Calu3 (cell line): Measurements from ENCODE around the gene SLC8A2. TPM values are rescaled to one million over a fixed set of nuclear protein-coding genes. Genes with fewer than 3 reads are reported as not detected.

Source experiments
- BruUV-seq: library from RNA; stranded (reverse); fragments of 400-500 nt; replicated peaks from 2 replicates; lab custom pipeline; 2021; lab: Mats Ljungman, UMichigan
- CTCF ChIA-PET: fragments of 300-600 bp; sonication (Branson Sonifier 250); formaldehyde crosslinking; loops from one replicate; lab custom pipeline; 2022; ENCODE audit warnings: antibody characterized with exemption; lab: Charles Lee
- DNase-seq: peaks from one replicate; pipeline ENCODE4 v3.0.0; 2022
- H3K27ac Mint-ChIP-seq: one replicate; pipeline ENCODE4 v1.8.0; 2022; ENCODE audit warnings: mixed read lengths; ENCODE audit not compliant: unreplicated experiment
- H3K27me3 Mint-ChIP-seq: one replicate; pipeline ENCODE4 v1.8.0; 2022; ENCODE audit warnings: mixed read lengths; ENCODE audit not compliant: unreplicated experiment
- H3K36me3 Mint-ChIP-seq: one replicate; pipeline ENCODE4 v1.8.0; 2022; ENCODE audit warnings: mild to moderate bottlenecking, moderate library complexity, mixed read lengths; ENCODE audit not compliant: insufficient read depth, unreplicated experiment
- H3K4me1 Mint-ChIP-seq: one replicate; pipeline ENCODE4 v1.8.0; 2022; ENCODE audit warnings: mild to moderate bottlenecking, low read depth, mixed read lengths; ENCODE audit not compliant: unreplicated experiment
- H3K4me3 Mint-ChIP-seq: one replicate; pipeline ENCODE4 v1.8.0; 2022; ENCODE audit warnings: mild to moderate bottlenecking, low read depth, moderate library complexity, mixed read lengths; ENCODE audit not compliant: unreplicated experiment
- H3K9me3 Mint-ChIP-seq: one replicate; pipeline ENCODE4 v1.8.0; 2022; ENCODE audit warnings: low read depth, mixed read lengths; ENCODE audit not compliant: unreplicated experiment
- intact Hi-C: fragments of 100-400 bp; cut with micrococcal nuclease; formaldehyde crosslinking; loops from one replicate; pipeline ENCODE4 v1.10.0; 2022; ENCODE audit not compliant: unreplicated experiment
- total RNA-seq: library from RNA; stranded (reverse); gene quantifications from 2 replicates; pipeline ENCODE4 v1.2.3, GENCODE V29; 2022
- TF ChIP-seq, protein P1 (sequence below): fragments of 200-600 bp; IDR thresholded peaks from one replicate; pipeline ENCODE4 v1.8.0; 2022; ENCODE audit warnings: antibody characterized with exemption; ENCODE audit not compliant: unreplicated experiment

Gene SLC8A2
- total RNA-seq, 1 experiment from 2014 or later = 0.33 TPM

DNA sequence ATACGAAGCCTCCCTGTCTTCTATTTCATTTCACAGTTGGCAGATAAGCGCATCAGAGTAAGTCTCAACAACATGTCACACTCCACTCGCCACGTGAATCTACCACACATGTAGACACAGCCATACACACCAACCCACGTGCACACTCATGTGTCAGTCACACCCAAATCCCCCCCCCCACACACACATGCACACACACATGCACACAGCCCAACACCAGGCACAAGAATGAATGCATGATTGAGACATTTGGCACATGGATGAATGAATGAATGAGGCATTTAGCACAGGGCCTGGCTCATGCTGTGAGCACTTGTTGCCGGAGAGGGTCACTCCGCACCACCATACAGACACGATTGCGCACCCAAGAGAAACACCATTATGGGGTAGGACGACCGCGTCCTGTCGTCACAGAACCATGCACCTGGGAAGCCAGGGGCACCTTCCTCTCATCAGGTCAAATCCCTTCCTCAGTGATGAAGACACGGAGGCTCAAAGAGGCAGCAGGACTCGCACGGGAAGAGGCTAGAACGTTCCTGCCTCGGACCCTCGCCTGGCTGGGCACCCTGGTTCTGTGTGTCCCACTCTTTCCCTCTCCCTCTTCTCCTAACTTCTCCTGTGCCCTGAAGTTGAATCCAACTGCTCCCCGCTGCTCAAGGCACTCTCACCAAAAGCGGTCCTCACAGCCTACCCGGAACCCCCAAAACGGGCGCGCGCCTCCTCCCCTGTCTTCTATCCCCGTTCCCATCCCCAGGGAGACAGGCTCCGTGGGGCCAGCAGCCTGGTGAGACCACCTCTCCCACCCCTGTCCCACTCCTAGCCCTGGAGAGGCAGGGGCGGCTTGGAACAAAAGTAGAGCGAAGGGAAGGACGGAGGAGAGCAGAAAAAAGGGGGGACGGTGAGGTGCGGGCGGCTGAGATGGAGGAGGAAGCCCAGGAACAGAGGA lies 53.7 kb downstream of the SLC8A2 start:
- no TSS peak for BruUV-seq
- H3K4me1 Mint-ChIP-seq = peaks cover 44% of the 10 kb centered on the region
- peaks cover 12% of the 10 kb centered on the region for H3K36me3 Mint-ChIP-seq
- H3K4me3 Mint-ChIP-seq = peak overlapping the region; percentile 1
- CTCF ChIA-PET = no interaction called here
- TF ChIP-seq, protein P1, sequence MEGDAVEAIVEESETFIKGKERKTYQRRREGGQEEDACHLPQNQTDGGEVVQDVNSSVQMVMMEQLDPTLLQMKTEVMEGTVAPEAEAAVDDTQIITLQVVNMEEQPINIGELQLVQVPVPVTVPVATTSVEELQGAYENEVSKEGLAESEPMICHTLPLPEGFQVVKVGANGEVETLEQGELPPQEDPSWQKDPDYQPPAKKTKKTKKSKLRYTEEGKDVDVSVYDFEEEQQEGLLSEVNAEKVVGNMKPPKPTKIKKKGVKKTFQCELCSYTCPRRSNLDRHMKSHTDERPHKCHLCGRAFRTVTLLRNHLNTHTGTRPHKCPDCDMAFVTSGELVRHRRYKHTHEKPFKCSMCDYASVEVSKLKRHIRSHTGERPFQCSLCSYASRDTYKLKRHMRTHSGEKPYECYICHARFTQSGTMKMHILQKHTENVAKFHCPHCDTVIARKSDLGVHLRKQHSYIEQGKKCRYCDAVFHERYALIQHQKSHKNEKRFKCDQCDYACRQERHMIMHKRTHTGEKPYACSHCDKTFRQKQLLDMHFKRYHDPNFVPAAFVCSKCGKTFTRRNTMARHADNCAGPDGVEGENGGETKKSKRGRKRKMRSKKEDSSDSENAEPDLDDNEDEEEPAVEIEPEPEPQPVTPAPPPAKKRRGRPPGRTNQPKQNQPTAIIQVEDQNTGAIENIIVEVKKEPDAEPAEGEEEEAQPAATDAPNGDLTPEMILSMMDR = no peak
- intact Hi-C loops = no loop called here
- peaks cover 100% of the 10 kb centered on the region for H3K27me3 Mint-ChIP-seq
- no peak overlapping the region for H3K27ac Mint-ChIP-seq
- no peaks in the 10 kb centered on the region for H3K9me3 Mint-ChIP-seq
- no peak for DNase-seq

- Mint-ChIP-seq H3K36me3 (peaks cover 12% of the 10 kb centered on the region), H3K27ac (no peak overlapping the region), H3K27me3 (peaks cover 100% of the 10 kb centered on the region), H3K4me1 (peaks cover 36% of the 10 kb centered on the region), H3K9me3 (no peaks in the 10 kb centered on the region), H3K4me3 (no peak overlapping the region)
- BruUV-seq = no TSS peak
- TF ChIP-seq, protein P1 = no peak
- intact Hi-C loops = no loop called here
- no peak for DNase-seq
- CTCF ChIA-PET = interaction anchor here (0.6 kb wide), 1 partner anchor 108 kb away, joined by 4 read pairs; the partner anchor contains the start of gene C5AR1
Observed at GRCh38 chr19:47417107-47417745, 54.5 kb downstream of the SLC8A2 start.

GRCh38 chr19:47416643-47416985 lies 55.1 kb downstream of the SLC8A2 start:
- Mint-ChIP-seq H3K27ac (no peak overlapping the region), H3K4me1 (peaks cover 30% of the 10 kb centered on the region)

More at GRCh38 chr19:47416643-47416985, 55.1 kb downstream of the SLC8A2 start:
- TF ChIP-seq, protein P1 = no peak
- peaks cover 100% of the 10 kb centered on the region for H3K27me3 Mint-ChIP-seq
- no peak for DNase-seq
- H3K36me3 Mint-ChIP-seq = peaks cover 12% of the 10 kb centered on the region
- H3K9me3 Mint-ChIP-seq = no peaks in the 10 kb centered on the region
- no TSS peak for BruUV-seq
- H3K4me3 Mint-ChIP-seq = no peak overlapping the region
- CTCF ChIA-PET = interaction anchor here (0.6 kb wide), 1 partner anchor 107 kb away, joined by 4 read pairs; the partner anchor contains the start of gene C5AR1
- intact Hi-C loops = no loop called here
